Tibial nerve (tissue), 4 donors: ENCODE measurements around the gene MEAF6. TPM values are rescaled to one million over a fixed set of nuclear protein-coding genes. Genes with fewer than 3 reads are reported as not detected.

ENCODE experiments used
- DNase-seq, 2 donors: peaks; one replicate each; pipeline ENCODE4 v3.0.0-alpha.2; 2019; ENCODE audit warnings: low spot score in 2 of 2
- H3K27ac ChIP-seq, 4 donors: fragments of 200-600 bp; sonication (generic) in 3 of 4; one replicate each; pipeline ENCODE4 v1.5.1; 2017 to 2019; ENCODE audit warnings: mild to moderate bottlenecking in 1 of 4
- H3K27me3 ChIP-seq, 2 donors: fragments of 200-600 bp; sonication (generic) in 1 of 2; one replicate each; pipeline versions ENCODE4 v1.5.1 to v1.6.0; 2017 to 2019
- H3K36me3 ChIP-seq, 3 donors: fragments of 200-600 bp; sonication (generic); one replicate each; pipeline ENCODE4 v1.5.1; 2018 to 2019
- H3K4me1 ChIP-seq, 4 donors: fragments of 200-600 bp; sonication (generic) in 3 of 4; one replicate each; pipeline ENCODE4 v1.5.1; 2017 to 2019
- H3K4me3 ChIP-seq, 4 donors: fragments of 200-600 bp; sonication (generic) in 3 of 4; one replicate each; pipeline ENCODE4 v1.5.1; 2017 to 2019; ENCODE audit warnings: mild to moderate bottlenecking in 1 of 4, moderate library complexity in 1 of 4
- H3K9me3 ChIP-seq, 4 donors: fragments of 200-600 bp; sonication (generic) in 3 of 4; one replicate each; pipeline ENCODE4 v1.5.1; 2017 to 2019
- EP300 ChIP-seq, 2 donors: sonication (generic); formaldehyde crosslinking; IDR thresholded peaks; one replicate each; pipeline ENCODE4 v1.6.1; 2017; ENCODE audit warnings: antibody characterized with exemption in 2 of 2, mild to moderate bottlenecking in 1 of 2
- POLR2A ChIP-seq, 2 donors: fragments of 450-650 bp; IDR thresholded peaks; one replicate each; pipeline ENCODE4 v1.6.1; 2017; ENCODE audit warnings: antibody characterized with exemption in 2 of 2, mild to moderate bottlenecking in 2 of 2, moderate library complexity in 2 of 2
- WGBS, 2 donors: methylation state at CpG; one replicate each; pipeline ENCODE4 v1.1.5; 2018; 5-methylcytosine and 5-hydroxymethylcytosine counted together
- total RNA-seq, 4 donors: library from RNA; depleted of rRNA; stranded (reverse); fragments of >200 nt; gene quantifications; one replicate each; pipeline ENCODE4 v1.1.0, GENCODE V29; 2016
- TF ChIP-seq, protein P1 (sequence below), 5 experiments: fragments of 200-600 bp in 3 of 5; fragments of 450-650 bp in 2 of 5; sonication (generic) in 3 of 5; IDR thresholded peaks; one replicate each; pipeline ENCODE4 v1.5.1; 2016 to 2019; ENCODE audit warnings: antibody characterized with exemption in 5 of 5, mild to moderate bottlenecking in 3 of 5, moderate library complexity in 2 of 5

The MEAF6 gene
- total RNA-seq, 4 donors from 2014 or later, result 33.3 to 59.4 (median 40.3) TPM

DNA sequence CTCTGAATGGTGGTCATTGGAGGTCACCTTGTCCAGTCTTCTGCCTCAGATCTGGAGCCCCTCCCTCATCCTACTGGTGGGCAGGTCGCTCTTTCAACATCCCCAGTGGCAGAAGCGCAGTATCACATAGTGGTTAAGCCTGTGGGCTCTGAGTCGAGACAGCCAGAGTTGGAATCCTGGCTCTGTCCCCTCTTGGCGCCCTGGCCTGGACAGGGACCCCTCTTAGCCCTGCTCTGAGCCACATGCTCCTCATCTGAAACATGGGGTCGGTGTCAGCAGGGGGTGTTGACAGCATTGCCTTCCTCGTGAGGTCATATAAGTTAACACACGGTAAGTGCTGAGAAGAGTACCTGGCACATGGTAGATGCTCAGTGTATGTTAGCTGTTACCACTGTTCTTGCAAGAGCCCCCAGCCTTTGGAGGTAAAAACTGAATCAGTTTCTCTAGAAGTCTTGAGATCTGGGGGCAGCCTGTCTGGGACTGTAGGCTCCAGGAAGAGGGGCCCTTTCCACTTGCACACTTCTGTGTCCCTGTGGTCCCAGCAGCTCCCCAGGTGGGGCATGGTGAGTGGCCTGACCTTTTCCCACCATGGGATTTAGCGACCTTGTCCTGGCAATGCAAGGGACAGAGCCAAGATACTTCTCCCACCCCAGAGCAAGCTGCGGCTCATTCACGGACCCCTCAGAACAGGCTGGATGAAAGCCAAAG is 33.8 kb downstream of the MEAF6 start:
- Histone ChIP-seq H3K4me1 (peaks cover 0 to 58% (median 53%) of the 10 kb centered on the region in 4 donors), H3K4me3 (no peak overlapping the region), H3K27me3 (no peaks in the 10 kb centered on the region), H3K36me3 (peaks cover 0 to 60% (median 7%) of the 10 kb centered on the region in 3 donors), H3K9me3 (no peaks in the 10 kb centered on the region), H3K27ac (peak overlapping the region; percentile 65 to 98 (median 97))
- WGBS, 2 donors, result 73 to 77% methylated on average over 9 to 10 of the region's 10 CpGs
- DNase-seq, result no peak
- TF ChIP-seq, protein P1, sequence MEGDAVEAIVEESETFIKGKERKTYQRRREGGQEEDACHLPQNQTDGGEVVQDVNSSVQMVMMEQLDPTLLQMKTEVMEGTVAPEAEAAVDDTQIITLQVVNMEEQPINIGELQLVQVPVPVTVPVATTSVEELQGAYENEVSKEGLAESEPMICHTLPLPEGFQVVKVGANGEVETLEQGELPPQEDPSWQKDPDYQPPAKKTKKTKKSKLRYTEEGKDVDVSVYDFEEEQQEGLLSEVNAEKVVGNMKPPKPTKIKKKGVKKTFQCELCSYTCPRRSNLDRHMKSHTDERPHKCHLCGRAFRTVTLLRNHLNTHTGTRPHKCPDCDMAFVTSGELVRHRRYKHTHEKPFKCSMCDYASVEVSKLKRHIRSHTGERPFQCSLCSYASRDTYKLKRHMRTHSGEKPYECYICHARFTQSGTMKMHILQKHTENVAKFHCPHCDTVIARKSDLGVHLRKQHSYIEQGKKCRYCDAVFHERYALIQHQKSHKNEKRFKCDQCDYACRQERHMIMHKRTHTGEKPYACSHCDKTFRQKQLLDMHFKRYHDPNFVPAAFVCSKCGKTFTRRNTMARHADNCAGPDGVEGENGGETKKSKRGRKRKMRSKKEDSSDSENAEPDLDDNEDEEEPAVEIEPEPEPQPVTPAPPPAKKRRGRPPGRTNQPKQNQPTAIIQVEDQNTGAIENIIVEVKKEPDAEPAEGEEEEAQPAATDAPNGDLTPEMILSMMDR (IDR thresholded peaks at IDR 0.05), result no peak
- TF ChIP-seq POLR2A (IDR thresholded peaks at IDR 0.05) (no peak), EP300 (IDR thresholded peaks at IDR 0.05) (no peak)

- DNase-seq, result no peak
- Histone ChIP-seq H3K4me3 (peak overlapping the region in 3 of 4 donors; percentile 23 to 93 (median 81)), H3K36me3 (peaks cover 0 to 60% (median 7%) of the 10 kb centered on the region in 3 donors), H3K4me1 (peaks cover 3 to 58% (median 56%) of the 10 kb centered on the region in 4 donors), H3K27ac (peak overlapping the region; percentile 65 to 98 (median 97)), H3K27me3 (no peaks in the 10 kb centered on the region), H3K9me3 (no peaks in the 10 kb centered on the region)
- TF ChIP-seq POLR2A (IDR thresholded peaks at IDR 0.05) (no peak), EP300 (IDR thresholded peaks at IDR 0.05) (no peak)
- TF ChIP-seq, protein P1 (IDR thresholded peaks at IDR 0.05), result no peak
- 78 to 80% methylated on average over 4 to 5 of the region's 5 CpGs for WGBS, 2 donors
Measured at GRCh38 chr1:37480125-37480466, 34.5 kb downstream of the MEAF6 start.

DNA sequence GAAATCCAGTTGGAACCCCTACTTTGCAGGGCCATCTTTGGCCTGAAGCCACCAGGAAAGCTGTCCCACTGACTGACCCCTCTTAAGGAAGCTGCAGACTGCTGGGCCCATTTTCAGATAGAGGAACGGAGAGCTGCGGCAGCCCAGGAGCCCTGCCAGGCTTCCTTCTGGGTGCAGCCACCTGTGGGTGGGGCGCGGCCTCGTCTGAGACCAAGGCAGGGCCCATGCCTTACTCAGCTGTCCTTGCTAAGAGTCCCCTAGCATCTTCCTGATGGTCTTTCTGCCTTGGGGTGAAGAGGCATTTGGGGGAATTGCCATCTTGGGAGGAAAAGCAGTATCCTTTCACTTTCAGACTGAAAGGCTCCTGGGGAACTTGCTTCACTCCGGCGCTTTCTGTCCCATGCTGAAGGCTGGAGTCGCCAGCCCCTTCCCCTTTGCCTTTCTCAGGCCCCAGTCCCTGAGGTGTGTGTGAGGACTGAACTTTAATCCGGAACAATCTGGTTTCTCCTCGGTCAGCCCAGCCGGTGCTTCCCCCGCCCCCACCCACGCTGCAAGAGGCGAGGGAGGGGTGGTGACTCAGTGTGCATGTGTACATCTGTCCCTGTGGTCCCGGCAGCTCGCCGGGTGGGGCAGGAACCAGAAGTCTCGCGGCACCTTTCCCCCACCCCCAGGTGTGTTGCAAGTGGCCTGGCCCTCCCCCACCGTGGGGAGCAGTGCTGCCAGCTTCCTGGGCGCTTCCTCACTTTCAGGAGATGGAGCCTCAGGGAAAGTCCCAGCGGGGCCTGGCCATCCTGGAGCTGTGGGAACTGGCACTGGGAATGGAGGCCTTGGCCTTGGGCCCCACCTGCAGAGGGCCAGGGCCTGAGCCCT is 35.1 kb downstream of the MEAF6 start:
- Histone ChIP-seq H3K27me3 (no peaks in the 10 kb centered on the region), H3K4me1 (peaks cover 3 to 59% (median 57%) of the 10 kb centered on the region in 4 donors), H3K36me3 (peaks cover 0 to 56% (median 7%) of the 10 kb centered on the region in 3 donors), H3K9me3 (no peaks in the 10 kb centered on the region), H3K27ac (peak overlapping the region; percentile 65 to 98 (median 97)), H3K4me3 (peak overlapping the region; percentile 3 to 93 (median 52))
- DNase-seq, result peak; percentile 70 to 77
- 27 to 34% methylated on average over 16 to 21 of the region's 22 CpGs for WGBS, 2 donors
- TF ChIP-seq EP300 (IDR thresholded peaks at IDR 0.05), result peak; percentile 42 to 80
- TF ChIP-seq, protein P1 (IDR thresholded peaks at IDR 0.05), result no peak
- peak in 1 of 2 donors; percentile 32 for TF ChIP-seq POLR2A (IDR thresholded peaks at IDR 0.05)

DNA sequence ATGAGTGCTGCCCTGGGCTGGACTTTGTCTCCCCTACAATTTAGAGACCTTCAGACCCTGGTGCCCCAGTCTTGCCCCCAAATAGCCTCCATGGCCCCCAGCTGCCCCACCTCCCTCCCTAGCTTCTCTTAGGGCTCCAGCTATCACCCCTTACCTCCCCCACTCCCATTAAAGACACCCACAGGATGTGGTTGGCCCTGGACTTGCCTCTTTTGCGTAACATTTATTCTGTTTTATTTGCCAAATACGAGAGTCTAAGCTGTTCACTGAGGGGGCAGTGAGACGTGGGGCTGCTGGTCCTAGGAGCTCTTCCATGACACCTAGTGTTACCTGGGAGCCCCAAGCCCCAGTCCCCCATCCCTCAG is 35.7 kb downstream of the MEAF6 start:
- no peak for DNase-seq
- Histone ChIP-seq H3K36me3 (peaks cover 0 to 50% (median 7%) of the 10 kb centered on the region in 3 donors), H3K27me3 (no peaks in the 10 kb centered on the region), H3K9me3 (no peaks in the 10 kb centered on the region), H3K4me1 (peaks cover 3 to 61% (median 58%) of the 10 kb centered on the region in 4 donors), H3K27ac (peak overlapping the region; percentile 37 to 98 (median 97)), H3K4me3 (peak overlapping the region in 3 of 4 donors; percentile 23 to 93 (median 81))
- TF ChIP-seq POLR2A (IDR thresholded peaks at IDR 0.05) (no peak), EP300 (IDR thresholded peaks at IDR 0.05) (no peak)
- WGBS, 2 donors, result 47 to 51% methylated on average over 3 of the region's 3 CpGs

- 86 to 94% methylated on average over 8 of the region's 8 CpGs for WGBS, 2 donors
- H3K9me3 ChIP-seq, result no peaks in the 10 kb centered on the region
- no peak for DNase-seq
- no peak for TF ChIP-seq POLR2A (IDR thresholded peaks at IDR 0.05)
- TF ChIP-seq, protein P1 (IDR thresholded peaks at IDR 0.05), result no peak
- no peaks in the 10 kb centered on the region for H3K27me3 ChIP-seq
- H3K4me1 ChIP-seq, result peaks cover 3 to 65% (median 62%) of the 10 kb centered on the region in 4 donors
- peak overlapping the region; percentile 37 to 98 (median 97) for H3K27ac ChIP-seq
- peak overlapping the region in 2 of 4 donors; percentile 81 to 93 for H3K4me3 ChIP-seq
- peaks cover 0 to 46% (median 7%) of the 10 kb centered on the region in 3 donors for H3K36me3 ChIP-seq
Measured at GRCh38 chr1:37478451-37478881, 36.1 kb downstream of the MEAF6 start.
